Gastroesophageal sphincter (tissue), 3 donors: ENCODE results near the gene OTOGL.

Experiments used
- CTCF ChIP-seq, 4 experiments: fragments of 200-600 bp in 2 of 4; fragments of 450-650 bp in 2 of 4; sonication (generic) in 1 of 4; IDR thresholded peaks; one replicate each; pipeline ENCODE4 v1.5.1; 2017 to 2019; ENCODE audit warnings: antibody characterized with exemption in 4 of 4, mild to moderate bottlenecking in 2 of 4, moderate library complexity in 2 of 4
- POLR2A ChIP-seq, 2 donors: fragments of 450-650 bp; IDR thresholded peaks; one replicate each; pipeline ENCODE4 v1.6.1; 2017; ENCODE audit warnings: antibody characterized with exemption in 2 of 2, mild to moderate bottlenecking in 2 of 2, moderate library complexity in 1 of 2
- POLR2AphosphoS5 ChIP-seq: sonication (generic); formaldehyde crosslinking; IDR thresholded peaks from one replicate; pipeline ENCODE4 v1.6.1; 2017; ENCODE audit warnings: antibody characterized with exemption

- no peak for TF ChIP-seq POLR2A (IDR thresholded peaks at IDR 0.05)
- TF ChIP-seq CTCF (IDR thresholded peaks at IDR 0.05): no peak
- TF ChIP-seq POLR2AphosphoS5: no peak
Measured at GRCh38 chr12:80314741-80315140, 215.4 kb downstream of the OTOGL start.
